GM23338 (cell line): Measurements from ENCODE around the gene GRM4. TPM values are rescaled to one million over a fixed set of nuclear protein-coding genes. Genes with fewer than 3 reads are reported as not detected.
A peak's percentile ranks its signal among the peaks of the same experiment; 100 is the strongest.

Source experiments
- ATAC-seq: fragments of 200-7000 bp; cut with Tn5 transposase; 3 replicates; pipeline ENCODE4 v1.9.1; 2020
- DNase-seq: peaks from one replicate; pipeline ENCODE4 v3.0.0-alpha.2; 2015; ENCODE audit warnings: low spot score
- H2AFZ ChIP-seq: fragments of 200-600 bp; sonication (generic); 2 replicates; pipeline ENCODE4 v1.8.0; 2016; ENCODE audit warnings: antibody characterized with exemption, mild to moderate bottlenecking, moderate library complexity
- H3F3A ChIP-seq: fragments of 200-600 bp; sonication (generic); replicated peaks from 2 replicates; pipeline ENCODE4 v1.8.0; 2017; ENCODE audit warnings: antibody characterized with exemption, mixed run types, low read depth
- H3K27ac ChIP-seq: fragments of 200-600 bp; sonication (generic); 2 replicates; pipeline ENCODE4 v1.6.1; 2016; ENCODE audit warnings: low read depth
- H3K27me3 ChIP-seq: fragments of 200-600 bp; sonication (generic); 2 replicates; pipeline ENCODE4 v1.8.0; 2016; ENCODE audit warnings: mild to moderate bottlenecking, mixed run types, moderate library complexity; ENCODE audit not compliant: insufficient read depth
- H3K36me3 ChIP-seq: fragments of 200-600 bp; sonication (generic); 2 replicates; pipeline ENCODE4 v1.8.0; 2016; ENCODE audit warnings: mild to moderate bottlenecking; ENCODE audit not compliant: insufficient read depth
- H3K4me1 ChIP-seq: fragments of 200-600 bp; sonication (generic); 2 replicates; pipeline ENCODE4 v1.8.0; 2016; ENCODE audit warnings: mild to moderate bottlenecking, moderate library complexity; ENCODE audit not compliant: insufficient read depth
- H3K4me2 ChIP-seq: fragments of 200-600 bp; sonication (generic); 2 replicates; pipeline ENCODE4 v1.7.1; 2017; ENCODE audit warnings: mixed run types
- H3K4me3 ChIP-seq: fragments of 200-600 bp; sonication (generic); 2 replicates; pipeline ENCODE4 v1.6.1; 2016; ENCODE audit warnings: mixed run types
- H3K79me2 ChIP-seq: fragments of 200-600 bp; sonication (generic); replicated peaks from 2 replicates; pipeline ENCODE4 v1.8.0; 2017; ENCODE audit warnings: mild to moderate bottlenecking; ENCODE audit not compliant: insufficient read depth
- H3K9me2 ChIP-seq: fragments of 200-600 bp; sonication (generic); 2 replicates; pipeline ENCODE4 v1.8.0; 2017; ENCODE audit not compliant: insufficient read depth
- H4K20me1 ChIP-seq: fragments of 200-600 bp; sonication (generic); replicated peaks from 2 replicates; pipeline ENCODE4 v1.8.0; 2017; ENCODE audit warnings: mild to moderate bottlenecking; ENCODE audit not compliant: insufficient read depth
- H3K27ac Mint-ChIP-seq: 2 replicates; pipeline ENCODE4 v1.8.0; 2020; ENCODE audit warnings: inconsistent platforms, mild to moderate bottlenecking, moderate library complexity, mixed read lengths
- H3K27me3 Mint-ChIP-seq: 3 replicates; pipeline ENCODE4 v1.8.0; 2022; ENCODE audit warnings: low read depth, mild to moderate bottlenecking, moderate library complexity, mixed read lengths, inconsistent platforms; ENCODE audit not compliant: insufficient read depth, poor library complexity
- H3K36me3 Mint-ChIP-seq: 3 replicates; pipeline ENCODE4 v1.8.0; 2021; ENCODE audit warnings: low read depth, mild to moderate bottlenecking, inconsistent platforms, moderate library complexity, mixed read lengths
- H3K4me1 Mint-ChIP-seq: 3 replicates; pipeline ENCODE4 v1.8.0; 2020; ENCODE audit warnings: mild to moderate bottlenecking, inconsistent platforms, mixed read lengths
- H3K4me3 Mint-ChIP-seq: 3 replicates; pipeline ENCODE4 v1.8.0; 2021; ENCODE audit warnings: moderate library complexity, mild to moderate bottlenecking, inconsistent platforms, mixed read lengths
- H3K9me3 Mint-ChIP-seq: 3 replicates; pipeline ENCODE4 v1.8.0; 2020; ENCODE audit warnings: moderate library complexity, mild to moderate bottlenecking, inconsistent platforms, mixed read lengths
- CREB1 ChIP-seq: fragments of 250-450 bp; sonication (Bioruptor Pico); IDR thresholded peaks from 2 replicates; pipeline ENCODE4 v1.5.0; 2020; ENCODE audit warnings: low read depth, mild to moderate bottlenecking, moderate library complexity
- EZH2phosphoT487 ChIP-seq: fragments of 200-600 bp; sonication (generic); IDR thresholded peaks from one replicate; pipeline ENCODE4 v1.8.1; 2018; ENCODE audit warnings: antibody characterized with exemption; ENCODE audit not compliant: unreplicated experiment
- ZNF114 ChIP-seq: fragments of 250-450 bp; sonication (Bioruptor Pico); IDR thresholded peaks from 2 replicates; pipeline ENCODE4 v1.5.0; 2020; ENCODE audit warnings: mild to moderate bottlenecking, moderate library complexity
- ZNF331 ChIP-seq: fragments of 250-450 bp; sonication (Bioruptor Pico); IDR thresholded peaks from 2 replicates; pipeline ENCODE4 v1.5.0; 2020; ENCODE audit warnings: low read depth, mild to moderate bottlenecking, moderate library complexity
- polyA plus RNA-seq: library from polyadenylated mRNA; unstranded; fragments of >200 nt; fragmentation: Nextera tagmentation; extraction: Ambion mirVana; gene quantifications from 2 replicates; pipeline ENCODE4 v1.2.1, GENCODE V29; 2016
- total RNA-seq: library from RNA; depleted of rRNA; stranded (reverse); fragments of >200 nt; shearing (Covaris generic); gene quantifications from 2 replicates; pipeline ENCODE4 v1.2.3, GENCODE V29; 2014
- TF ChIP-seq, protein P1 (sequence below): fragments of 250-450 bp; sonication (Bioruptor Pico); IDR thresholded peaks from 2 replicates; pipeline ENCODE4 v1.5.0; 2020; ENCODE audit warnings: mild to moderate bottlenecking, moderate library complexity

GRM4 gene
- total and polyA plus RNA-seq, 2 experiments from 2014 or later, result 7.0 to 30.6 TPM

GRCh38 chr6:34135541-34135940, 10.3 kb downstream of the GRM4 start (continued):
- TF ChIP-seq, protein P1, sequence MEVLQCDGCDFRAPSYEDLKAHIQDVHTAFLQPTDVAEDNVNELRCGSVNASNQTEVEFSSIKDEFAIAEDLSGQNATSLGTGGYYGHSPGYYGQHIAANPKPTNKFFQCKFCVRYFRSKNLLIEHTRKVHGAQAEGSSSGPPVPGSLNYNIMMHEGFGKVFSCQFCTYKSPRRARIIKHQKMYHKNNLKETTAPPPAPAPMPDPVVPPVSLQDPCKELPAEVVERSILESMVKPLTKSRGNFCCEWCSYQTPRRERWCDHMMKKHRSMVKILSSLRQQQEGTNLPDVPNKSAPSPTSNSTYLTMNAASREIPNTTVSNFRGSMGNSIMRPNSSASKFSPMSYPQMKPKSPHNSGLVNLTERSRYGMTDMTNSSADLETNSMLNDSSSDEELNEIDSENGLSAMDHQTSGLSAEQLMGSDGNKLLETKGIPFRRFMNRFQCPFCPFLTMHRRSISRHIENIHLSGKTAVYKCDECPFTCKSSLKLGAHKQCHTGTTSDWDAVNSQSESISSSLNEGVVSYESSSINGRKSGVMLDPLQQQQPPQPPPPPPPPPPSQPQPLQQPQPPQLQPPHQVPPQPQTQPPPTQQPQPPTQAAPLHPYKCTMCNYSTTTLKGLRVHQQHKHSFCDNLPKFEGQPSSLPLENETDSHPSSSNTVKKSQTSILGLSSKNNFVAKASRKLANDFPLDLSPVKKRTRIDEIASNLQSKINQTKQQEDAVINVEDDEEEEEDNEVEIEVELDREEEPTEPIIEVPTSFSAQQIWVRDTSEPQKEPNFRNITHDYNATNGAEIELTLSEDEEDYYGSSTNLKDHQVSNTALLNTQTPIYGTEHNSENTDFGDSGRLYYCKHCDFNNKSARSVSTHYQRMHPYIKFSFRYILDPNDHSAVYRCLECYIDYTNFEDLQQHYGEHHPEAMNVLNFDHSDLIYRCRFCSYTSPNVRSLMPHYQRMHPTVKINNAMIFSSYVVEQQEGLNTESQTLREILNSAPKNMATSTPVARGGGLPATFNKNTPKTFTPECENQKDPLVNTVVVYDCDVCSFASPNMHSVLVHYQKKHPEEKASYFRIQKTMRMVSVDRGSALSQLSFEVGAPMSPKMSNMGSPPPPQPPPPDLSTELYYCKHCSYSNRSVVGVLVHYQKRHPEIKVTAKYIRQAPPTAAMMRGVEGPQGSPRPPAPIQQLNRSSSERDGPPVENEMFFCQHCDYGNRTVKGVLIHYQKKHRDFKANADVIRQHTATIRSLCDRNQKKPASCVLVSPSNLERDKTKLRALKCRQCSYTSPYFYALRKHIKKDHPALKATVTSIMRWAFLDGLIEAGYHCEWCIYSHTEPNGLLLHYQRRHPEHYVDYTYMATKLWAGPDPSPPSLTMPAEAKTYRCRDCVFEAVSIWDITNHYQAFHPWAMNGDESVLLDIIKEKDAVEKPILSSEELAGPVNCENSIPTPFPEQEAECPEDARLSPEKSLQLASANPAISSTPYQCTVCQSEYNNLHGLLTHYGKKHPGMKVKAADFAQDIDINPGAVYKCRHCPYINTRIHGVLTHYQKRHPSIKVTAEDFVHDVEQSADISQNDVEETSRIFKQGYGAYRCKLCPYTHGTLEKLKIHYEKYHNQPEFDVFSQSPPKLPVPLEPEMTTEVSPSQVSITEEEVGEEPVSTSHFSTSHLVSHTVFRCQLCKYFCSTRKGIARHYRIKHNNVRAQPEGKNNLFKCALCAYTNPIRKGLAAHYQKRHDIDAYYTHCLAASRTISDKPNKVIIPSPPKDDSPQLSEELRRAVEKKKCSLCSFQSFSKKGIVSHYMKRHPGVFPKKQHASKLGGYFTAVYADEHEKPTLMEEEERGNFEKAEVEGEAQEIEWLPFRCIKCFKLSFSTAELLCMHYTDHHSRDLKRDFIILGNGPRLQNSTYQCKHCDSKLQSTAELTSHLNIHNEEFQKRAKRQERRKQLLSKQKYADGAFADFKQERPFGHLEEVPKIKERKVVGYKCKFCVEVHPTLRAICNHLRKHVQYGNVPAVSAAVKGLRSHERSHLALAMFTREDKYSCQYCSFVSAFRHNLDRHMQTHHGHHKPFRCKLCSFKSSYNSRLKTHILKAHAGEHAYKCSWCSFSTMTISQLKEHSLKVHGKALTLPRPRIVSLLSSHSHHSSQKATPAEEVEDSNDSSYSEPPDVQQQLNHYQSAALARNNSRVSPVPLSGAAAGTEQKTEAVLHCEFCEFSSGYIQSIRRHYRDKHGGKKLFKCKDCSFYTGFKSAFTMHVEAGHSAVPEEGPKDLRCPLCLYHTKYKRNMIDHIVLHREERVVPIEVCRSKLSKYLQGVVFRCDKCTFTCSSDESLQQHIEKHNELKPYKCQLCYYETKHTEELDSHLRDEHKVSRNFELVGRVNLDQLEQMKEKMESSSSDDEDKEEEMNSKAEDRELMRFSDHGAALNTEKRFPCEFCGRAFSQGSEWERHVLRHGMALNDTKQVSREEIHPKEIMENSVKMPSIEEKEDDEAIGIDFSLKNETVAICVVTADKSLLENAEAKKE (CRISPR knock-in tag), result no peak

- Histone ChIP-seq H3K4me3 (peak overlapping the region; percentile 45), H3K79me2 (peaks cover 21% of the 10 kb centered on the region), H3K27ac (peak overlapping the region; percentile 97), H2AFZ (no peak overlapping the region), H4K20me1 (no peaks in the 10 kb centered on the region), H3K9me2 (no peaks in the 10 kb centered on the region), H3F3A (peaks cover 36% of the 10 kb centered on the region), H3K36me3 (no peaks in the 10 kb centered on the region), H3K4me2 (peak overlapping the region; percentile 76), H3K27me3 (no peaks in the 10 kb centered on the region), H3K4me1 (peaks cover 69% of the 10 kb centered on the region)
- Mint-ChIP-seq H3K27me3 (peaks cover 34% of the 10 kb centered on the region), H3K27ac (peak overlapping the region; percentile 18; the same call in 1 of the 2 replicates), H3K36me3 (peaks cover 8% of the 10 kb centered on the region), H3K4me1 (peaks cover 82% of the 10 kb centered on the region), H3K9me3 (no peaks in the 10 kb centered on the region; the same call in 2 of the 3 replicates), H3K4me3 (peak overlapping the region; percentile 61)
- DNase-seq (peak; percentile 88), ATAC-seq (peak; percentile 74)
- no peak for TF ChIP-seq ZNF114 (CRISPR knock-in tag)
- TF ChIP-seq, protein P1 (CRISPR knock-in tag), result peak; percentile 61; the same call in 1 of the 2 replicates
- TF ChIP-seq EZH2phosphoT487, result no peak
- peak; percentile 11; the same call in 1 of the 2 replicates for TF ChIP-seq ZNF331
- no peak for TF ChIP-seq CREB1 (CRISPR knock-in tag)
These were observed 13.3 kb downstream of the GRM4 start for GRCh38 chr6:34132486-34133185.
